ENCODE results near the gene PTPRCAP.

The PTPRCAP gene

GRCh38 chr11:67453816-67454732 is 16.6 kb upstream of the PTPRCAP start:
- H3K27me3 Mint-ChIP-seq, result no peaks in the 10 kb centered on the region
- H3K4me1 Mint-ChIP-seq (ENCODE audit: low read depth), result peaks cover 16% of the 10 kb centered on the region
- H3K4me3 Mint-ChIP-seq, result no peak overlapping the region
- H3K9me3 Mint-ChIP-seq, result no peaks in the 10 kb centered on the region
- no peak overlapping the region for H3K27ac Mint-ChIP-seq
- no peaks in the 10 kb centered on the region for H3K36me3 Mint-ChIP-seq (ENCODE audit: low read depth)

- no peaks in the 10 kb centered on the region for H3K9me3 Mint-ChIP-seq
- peaks cover 26% of the 10 kb centered on the region for H3K4me1 Mint-ChIP-seq (ENCODE audit: low read depth)
- H3K4me3 Mint-ChIP-seq, result no peak within 1 kb of the TSS
- no peaks in the 10 kb centered on the region for H3K27me3 Mint-ChIP-seq
- no peak within 1 kb of the TSS for H3K27ac Mint-ChIP-seq
- no peaks in the 10 kb centered on the region for H3K36me3 Mint-ChIP-seq (ENCODE audit: low read depth)
Measured at GRCh38 chr11:67452141-67452952, 14.9 kb upstream of the PTPRCAP start, which contains the start of gene GPR152. Gene GPR152, minus strand, starts transcription at chr11:67452729. Its CDS starts 5 bp downstream, at chr11:67452724.

- Mint-ChIP-seq H3K9me3 (no peaks in the 10 kb centered on the region), H3K27me3 (no peaks in the 10 kb centered on the region), H3K27ac (no peak overlapping the region), H3K4me3 (no peak overlapping the region), H3K4me1 (ENCODE audit: low read depth) (peaks cover 32% of the 10 kb centered on the region), H3K36me3 (ENCODE audit: low read depth) (no peaks in the 10 kb centered on the region)
Measured at GRCh38 chr11:67451658-67451976, 14.1 kb upstream of the PTPRCAP start.

GRCh38 chr11:67450796-67451657 is 13.5 kb upstream of the PTPRCAP start:
- no peak overlapping the region for H3K27ac Mint-ChIP-seq
- no peaks in the 10 kb centered on the region for H3K36me3 Mint-ChIP-seq (ENCODE audit: low read depth)
- H3K4me3 Mint-ChIP-seq, result no peak overlapping the region
- H3K9me3 Mint-ChIP-seq, result no peaks in the 10 kb centered on the region
- no peaks in the 10 kb centered on the region for H3K27me3 Mint-ChIP-seq
- H3K4me1 Mint-ChIP-seq (ENCODE audit: low read depth), result peaks cover 36% of the 10 kb centered on the region

- Mint-ChIP-seq H3K27ac (no peak overlapping the region), H3K9me3 (no peaks in the 10 kb centered on the region), H3K27me3 (no peaks in the 10 kb centered on the region), H3K36me3 (ENCODE audit: low read depth) (no peaks in the 10 kb centered on the region), H3K4me1 (ENCODE audit: low read depth) (peaks cover 52% of the 10 kb centered on the region), H3K4me3 (no peak overlapping the region)
Measured at GRCh38 chr11:67449116-67449844, 11.8 kb upstream of the PTPRCAP start.

- Mint-ChIP-seq H3K27ac (no peak overlapping the region), H3K27me3 (no peaks in the 10 kb centered on the region), H3K9me3 (no peaks in the 10 kb centered on the region), H3K36me3 (ENCODE audit: low read depth) (no peaks in the 10 kb centered on the region), H3K4me3 (no peak overlapping the region), H3K4me1 (ENCODE audit: low read depth) (peaks cover 60% of the 10 kb centered on the region)
Measured at GRCh38 chr11:67448220-67448609, 10.7 kb upstream of the PTPRCAP start.

GRCh38 chr11:67445515-67445914 is 8.0 kb upstream of the PTPRCAP start:
- peaks cover 77% of the 10 kb centered on the region for H3K4me1 Mint-ChIP-seq (ENCODE audit: low read depth)
- H3K27me3 Mint-ChIP-seq, result no peaks in the 10 kb centered on the region
- no peak overlapping the region for H3K4me3 Mint-ChIP-seq
- H3K9me3 Mint-ChIP-seq, result no peaks in the 10 kb centered on the region
- H3K27ac Mint-ChIP-seq, result peak overlapping the region; percentile 0
- no peaks in the 10 kb centered on the region for H3K36me3 Mint-ChIP-seq (ENCODE audit: low read depth)

- Mint-ChIP-seq H3K36me3 (ENCODE audit: low read depth) (peaks cover 3% of the 10 kb centered on the region), H3K4me3 (peak overlapping the region; percentile 60), H3K9me3 (no peaks in the 10 kb centered on the region), H3K4me1 (ENCODE audit: low read depth) (peaks cover 77% of the 10 kb centered on the region), H3K27ac (peak overlapping the region; percentile 89), H3K27me3 (no peaks in the 10 kb centered on the region)
Measured at GRCh38 chr11:67442504-67443404, 5.3 kb upstream of the PTPRCAP start.

- Mint-ChIP-seq H3K27me3 (no peaks in the 10 kb centered on the region), H3K36me3 (ENCODE audit: low read depth) (peaks cover 6% of the 10 kb centered on the region), H3K4me1 (ENCODE audit: low read depth) (peaks cover 71% of the 10 kb centered on the region), H3K9me3 (no peaks in the 10 kb centered on the region), H3K4me3 (peak overlapping the region; percentile 60), H3K27ac (no peak overlapping the region)
Measured at GRCh38 chr11:67441731-67442351, 4.4 kb upstream of the PTPRCAP start.

GRCh38 chr11:67441098-67441563 is 3.6 kb upstream of the PTPRCAP start:
- Mint-ChIP-seq H3K27me3 (no peaks in the 10 kb centered on the region), H3K9me3 (no peaks in the 10 kb centered on the region), H3K4me1 (ENCODE audit: low read depth) (peaks cover 72% of the 10 kb centered on the region), H3K36me3 (ENCODE audit: low read depth) (peaks cover 12% of the 10 kb centered on the region), H3K27ac (peak overlapping the region; percentile 54), H3K4me3 (no peak overlapping the region)

- Mint-ChIP-seq H3K27me3 (no peaks in the 10 kb centered on the region), H3K4me3 (peak overlapping the region; percentile 91), H3K27ac (peak overlapping the region; percentile 94), H3K36me3 (ENCODE audit: low read depth) (peaks cover 17% of the 10 kb centered on the region), H3K9me3 (no peaks in the 10 kb centered on the region), H3K4me1 (ENCODE audit: low read depth) (peaks cover 71% of the 10 kb centered on the region)
Measured at GRCh38 chr11:67440229-67441097, 3.0 kb upstream of the PTPRCAP start.

Measured in stimulated activated naive CD8-positive, alpha-beta T cell treated with anti-CD3 and anti-CD28 coated beads, Interleukin-15, Interleukin-2, amounts not matched to agents 100 ng/mL and 50 ng/mL, for 24 hours (primary cell).